HFF-Myc (cell line): ENCODE results near the gene SCUBE1.

Experiments
- DNase-seq: peaks from one replicate; pipeline ENCODE4 v3.0.0-alpha.2; 2011; ENCODE audit warnings: low read depth; ENCODE audit errors: extremely low read depth
- H3K4me3 ChIP-seq: replicated peaks from 2 replicates; pipeline ENCODE4 v1.5.1; 2011; ENCODE audit warnings: low read depth, mild to moderate bottlenecking, control low read depth, low read length
- CTCF ChIP-seq: IDR thresholded peaks from 2 replicates; pipeline ENCODE4 v1.5.1; 2012; ENCODE audit warnings: mild to moderate bottlenecking, low read depth, low read length, control low read depth; ENCODE audit errors: missing control alignments

Gene SCUBE1

GRCh38 chr22:43210631-43211515 is 132.3 kb downstream of the SCUBE1 start:
- H3K4me3 ChIP-seq: no peak overlapping the region
- no peak for DNase-seq
- TF ChIP-seq CTCF: no peak

GRCh38 chr22:43209971-43210370 is 133.2 kb downstream of the SCUBE1 start:
- TF ChIP-seq CTCF: no peak
- DNase-seq: no peak
- H3K4me3 ChIP-seq: no peak overlapping the region

GRCh38 chr22:43209523-43209890 is 133.7 kb downstream of the SCUBE1 start:
- DNase-seq: no peak
- no peak for TF ChIP-seq CTCF
- H3K4me3 ChIP-seq: no peak overlapping the region

GRCh38 chr22:43208703-43209522 is 134.3 kb downstream of the SCUBE1 start:
- TF ChIP-seq CTCF: no peak

GRCh38 chr22:43207849-43208702 is 135.1 kb downstream of the SCUBE1 start:
- no peak for TF ChIP-seq CTCF
- DNase-seq: no peak

More at GRCh38 chr22:43208703-43209522, 134.3 kb downstream of the SCUBE1 start:
- no peak overlapping the region for H3K4me3 ChIP-seq
- DNase-seq: no peak

GRCh38 chr22:43207386-43207785 is 135.8 kb downstream of the SCUBE1 start:
- no peak for DNase-seq
- TF ChIP-seq CTCF: no peak
- no peak overlapping the region for H3K4me3 ChIP-seq

More at GRCh38 chr22:43207849-43208702, 135.1 kb downstream of the SCUBE1 start:
- no peak overlapping the region for H3K4me3 ChIP-seq
